Mesenchymal stem cell (in vitro differentiated cells and primary cell): Measurements from ENCODE around the gene NEDD8.

Experiments
- DNase-seq: peaks from one replicate; pipeline ENCODE4 v3.0.0-alpha.2; 2013
- H2AFZ ChIP-seq: one replicate; pipeline ENCODE4 v1.6.1; 2013; ENCODE audit warnings: low read depth, mild to moderate bottlenecking, control low read depth, inconsistent platforms, low read length, moderate library complexity
- H2AK5ac ChIP-seq: 2 replicates; pipeline ENCODE4 v1.6.1; 2013; ENCODE audit warnings: low read length, moderate library complexity, mild to moderate bottlenecking, inconsistent platforms; ENCODE audit not compliant: severe bottlenecking
- H2BK120ac ChIP-seq: one replicate; pipeline ENCODE4 v1.6.1; 2013; ENCODE audit warnings: low read depth, mild to moderate bottlenecking, inconsistent platforms, low read length, moderate library complexity
- H2BK12ac ChIP-seq, 2 experiments: one replicate each; pipeline ENCODE4 v1.6.1; 2013; ENCODE audit warnings: inconsistent platforms in 2 of 2, low read length in 2 of 2, mild to moderate bottlenecking in 2 of 2, moderate library complexity in 2 of 2, control low read depth in 1 of 2
- H2BK15ac ChIP-seq: one replicate; pipeline ENCODE4 v1.6.1; 2013; ENCODE audit warnings: mild to moderate bottlenecking, low read depth, inconsistent platforms; ENCODE audit not compliant: poor library complexity, severe bottlenecking
- H2BK5ac ChIP-seq: 2 replicates; pipeline ENCODE4 v1.6.1; 2013; ENCODE audit warnings: low read depth, mild to moderate bottlenecking, low read length, control low read depth, inconsistent platforms; ENCODE audit not compliant: poor library complexity, severe bottlenecking
- H3K14ac ChIP-seq, 2 experiments: one replicate each; pipeline ENCODE4 v1.6.1; 2013; ENCODE audit warnings: inconsistent platforms in 2 of 2, low read length in 2 of 2, control low read depth in 1 of 2, mild to moderate bottlenecking in 1 of 2, moderate library complexity in 1 of 2
- H3K18ac ChIP-seq, 2 experiments: one replicate each; pipeline ENCODE4 v1.6.1; 2013; ENCODE audit warnings: inconsistent platforms in 2 of 2, low read length in 2 of 2, control low read depth in 1 of 2, low read depth in 1 of 2, mild to moderate bottlenecking in 1 of 2
- H3K23ac ChIP-seq, 2 experiments: one replicate each; pipeline ENCODE4 v1.6.1; 2013; ENCODE audit warnings: inconsistent platforms in 2 of 2, low read length in 2 of 2, mild to moderate bottlenecking in 2 of 2, moderate library complexity in 2 of 2, control low read depth in 1 of 2
- H3K27ac ChIP-seq: 2 replicates; pipeline ENCODE4 v1.5.1; 2013; ENCODE audit warnings: mild to moderate bottlenecking, moderate library complexity, low read length, control low read depth, inconsistent platforms; ENCODE audit not compliant: poor library complexity, severe bottlenecking
- H3K27me3 ChIP-seq, 2 experiments: 2 replicates each; pipeline versions ENCODE4 v1.6.1 to v1.7.0; 2013; ENCODE audit warnings: low read length in 2 of 2, mild to moderate bottlenecking in 2 of 2, moderate library complexity in 2 of 2, control low read depth in 1 of 2, inconsistent platforms in 1 of 2; ENCODE audit not compliant: control insufficient read depth in 1 of 2, insufficient read depth in 1 of 2
- H3K36me3 ChIP-seq, 2 experiments: 2 replicates each; pipeline versions ENCODE4 v1.6.1 to v1.7.0; 2013; ENCODE audit warnings: low read length in 2 of 2, control low read depth in 1 of 2, inconsistent platforms in 1 of 2, low read depth in 1 of 2, mild to moderate bottlenecking in 1 of 2; ENCODE audit not compliant: insufficient read depth in 2 of 2, control insufficient read depth in 1 of 2
- H3K4ac ChIP-seq, 2 experiments: one replicate each; pipeline ENCODE4 v1.6.1; 2013; ENCODE audit warnings: inconsistent platforms in 2 of 2, low read length in 2 of 2, mild to moderate bottlenecking in 2 of 2, moderate library complexity in 2 of 2, control low read depth in 1 of 2, low read depth in 1 of 2
- H3K4me1 ChIP-seq: 2 replicates; pipeline ENCODE4 v1.6.1; 2013; ENCODE audit warnings: low read depth, low read length, control low read depth; ENCODE audit not compliant: control insufficient read depth, insufficient read depth
- H3K4me2 ChIP-seq: 2 replicates; pipeline ENCODE4 v1.6.1; 2013; ENCODE audit warnings: low read length, mild to moderate bottlenecking, inconsistent platforms; ENCODE audit not compliant: poor library complexity, severe bottlenecking
- H3K4me3 ChIP-seq, 2 experiments: 2 replicates each; pipeline versions ENCODE4 v1.5.1 to v1.7.0; 2013; ENCODE audit warnings: low read length in 2 of 2, mild to moderate bottlenecking in 2 of 2, control low read depth in 1 of 2, low read depth in 1 of 2; ENCODE audit not compliant: insufficient read depth in 1 of 2
- H3K79me1 ChIP-seq: replicated peaks from 2 replicates; pipeline ENCODE4 v1.6.1; 2013; ENCODE audit warnings: mild to moderate bottlenecking, control low read depth, low read length, inconsistent platforms; ENCODE audit not compliant: poor library complexity, severe bottlenecking
- H3K9ac ChIP-seq: 2 replicates; pipeline ENCODE4 v1.7.0; 2013; ENCODE audit warnings: mild to moderate bottlenecking, low read length, moderate library complexity
- H3K9me3 ChIP-seq: 2 replicates; pipeline ENCODE4 v1.7.0; 2013; ENCODE audit warnings: mild to moderate bottlenecking, low read length; ENCODE audit not compliant: control insufficient read depth
- H4K8ac ChIP-seq: one replicate; pipeline ENCODE4 v1.6.1; 2013; ENCODE audit warnings: inconsistent platforms, mild to moderate bottlenecking, low read length, moderate library complexity
- H4K91ac ChIP-seq: one replicate; pipeline ENCODE4 v1.6.1; 2013; ENCODE audit warnings: mild to moderate bottlenecking, low read length, inconsistent platforms
- WGBS: methylation state at CpG from one replicate; pipeline ENCODE4 v1.1.7; 2013; ENCODE audit warnings: mixed read lengths; 5-methylcytosine and 5-hydroxymethylcytosine counted together

The NEDD8 gene

GRCh38 chr14:24212924-24213865 lies 19.0 kb downstream of the NEDD8 start, which contains the start of gene CHMP4A:
Gene CHMP4A (minus strand): TSS chr14:24213488. CDS start chr14:24213439, 49 bp downstream.
- H3K79me1 ChIP-seq: peaks cover 23% of the 10 kb centered on the region
- peak within 1 kb of the TSS in 1 of 2 experiments; percentile 26 for H3K23ac ChIP-seq
- H3K4me1 ChIP-seq: peaks cover 15% of the 10 kb centered on the region
- DNase-seq: peak; percentile 99
- no peaks in the 10 kb centered on the region for H3K27me3 ChIP-seq
- H2AK5ac ChIP-seq: peak within 1 kb of the TSS; percentile 63
- peak within 1 kb of the TSS; percentile 56 for H2BK15ac ChIP-seq
- peak within 1 kb of the TSS; percentile 47 for H2AFZ ChIP-seq
- peak within 1 kb of the TSS; percentile 97 for H4K8ac ChIP-seq
- H2BK120ac ChIP-seq: peak within 1 kb of the TSS; percentile 78
- peak within 1 kb of the TSS; percentile 95 for H4K91ac ChIP-seq
- H3K18ac ChIP-seq: peak within 1 kb of the TSS; percentile 93 to 99
- H3K27ac ChIP-seq: peak within 1 kb of the TSS; percentile 97
- WGBS: under 1% methylated on average over 42 of the region's 53 CpGs
- H3K9me3 ChIP-seq: no peaks in the 10 kb centered on the region
- no peak within 1 kb of the TSS for H3K14ac ChIP-seq
- peak within 1 kb of the TSS; percentile 86 to 88 for H3K4me3 ChIP-seq
- H2BK12ac ChIP-seq: no peak within 1 kb of the TSS
- peak within 1 kb of the TSS; percentile 76 for H2BK5ac ChIP-seq
- peak within 1 kb of the TSS; percentile 96 for H3K9ac ChIP-seq
- peaks cover 26 to 62% of the 10 kb centered on the region in 2 experiments for H3K36me3 ChIP-seq
- H3K4me2 ChIP-seq: peak within 1 kb of the TSS; percentile 59
- peak within 1 kb of the TSS; percentile 81 to 87 for H3K4ac ChIP-seq

GRCh38 chr14:24211311-24211710 lies 20.9 kb downstream of the NEDD8 start:
- Histone ChIP-seq H3K4me2 (peak overlapping the region; percentile 25), H2BK120ac (no peak overlapping the region), H3K4me1 (peaks cover 15% of the 10 kb centered on the region), H3K27ac (no peak overlapping the region), H3K9me3 (no peaks in the 10 kb centered on the region), H3K4me3 (no peak overlapping the region), H3K9ac (no peak overlapping the region), H2AK5ac (no peak overlapping the region), H3K18ac (no peak overlapping the region), H3K79me1 (peaks cover 29% of the 10 kb centered on the region), H3K36me3 (peaks cover 35 to 63% of the 10 kb centered on the region in 2 experiments), H3K4ac (no peak overlapping the region), H2AFZ (no peak overlapping the region), H3K14ac (no peak overlapping the region), H3K27me3 (no peaks in the 10 kb centered on the region), H3K23ac (no peak overlapping the region), H2BK5ac (no peak overlapping the region), H4K8ac (no peak overlapping the region), H2BK15ac (no peak overlapping the region), H2BK12ac (no peak overlapping the region), H4K91ac (no peak overlapping the region)
- 98% methylated on average over 6 of the region's 6 CpGs for WGBS
- DNase-seq: no peak

- H3K9ac ChIP-seq: no peak overlapping the region
- no peak overlapping the region for H3K23ac ChIP-seq
- no peaks in the 10 kb centered on the region for H3K9me3 ChIP-seq
- no peak overlapping the region for H4K91ac ChIP-seq
- no peak overlapping the region for H2BK120ac ChIP-seq
- peaks cover 45 to 81% of the 10 kb centered on the region in 2 experiments for H3K36me3 ChIP-seq
- no peak overlapping the region for H3K14ac ChIP-seq
- H3K27ac ChIP-seq: no peak overlapping the region
- DNase-seq: no peak
- H2BK15ac ChIP-seq: no peak overlapping the region
- H3K4ac ChIP-seq: no peak overlapping the region
- peaks cover 37% of the 10 kb centered on the region for H3K79me1 ChIP-seq
- H3K4me3 ChIP-seq: no peak overlapping the region
- no peak overlapping the region for H2BK12ac ChIP-seq
- no peak overlapping the region for H2AK5ac ChIP-seq
- no peaks in the 10 kb centered on the region for H3K27me3 ChIP-seq
- H4K8ac ChIP-seq: no peak overlapping the region
- H2AFZ ChIP-seq: no peak overlapping the region
- peaks cover 6% of the 10 kb centered on the region for H3K4me1 ChIP-seq
- no peak overlapping the region for H3K4me2 ChIP-seq
- no peak overlapping the region for H3K18ac ChIP-seq
- no peak overlapping the region for H2BK5ac ChIP-seq
- WGBS: 100% methylated on average over 2 of the region's 2 CpGs
Measured at GRCh38 chr14:24207625-24208024, 24.5 kb downstream of the NEDD8 start.

- Histone ChIP-seq H2BK5ac (no peak overlapping the region), H3K9ac (no peak overlapping the region), H3K9me3 (no peaks in the 10 kb centered on the region), H3K79me1 (peaks cover 37% of the 10 kb centered on the region), H3K14ac (no peak overlapping the region), H3K4me2 (no peak overlapping the region), H3K23ac (no peak overlapping the region), H2BK120ac (no peak overlapping the region), H2BK12ac (no peak overlapping the region), H2BK15ac (no peak overlapping the region), H3K4me3 (no peak overlapping the region), H3K4ac (no peak overlapping the region), H3K18ac (no peak overlapping the region), H3K27me3 (no peaks in the 10 kb centered on the region), H3K4me1 (peaks cover 3% of the 10 kb centered on the region), H2AFZ (no peak overlapping the region), H3K27ac (no peak overlapping the region), H2AK5ac (no peak overlapping the region), H3K36me3 (peaks cover 45 to 82% of the 10 kb centered on the region in 2 experiments), H4K91ac (no peak overlapping the region), H4K8ac (no peak overlapping the region)
- WGBS: over 99% methylated on average over 5 of the region's 5 CpGs
- DNase-seq: no peak
Measured at GRCh38 chr14:24207104-24207551, 25.0 kb downstream of the NEDD8 start.
